ENCODE data around the gene TEX19. TPM values are rescaled to one million over a fixed set of nuclear protein-coding genes. Genes with fewer than 3 reads are reported as not detected.

The TEX19 gene
- total and polyA plus RNA-seq, 9 of the 15 experiments (the other 6 are each of a cell fraction or from before 2014, with no cell fraction given), result 0.10 to 4.9 (median 1.9) TPM

DNA sequence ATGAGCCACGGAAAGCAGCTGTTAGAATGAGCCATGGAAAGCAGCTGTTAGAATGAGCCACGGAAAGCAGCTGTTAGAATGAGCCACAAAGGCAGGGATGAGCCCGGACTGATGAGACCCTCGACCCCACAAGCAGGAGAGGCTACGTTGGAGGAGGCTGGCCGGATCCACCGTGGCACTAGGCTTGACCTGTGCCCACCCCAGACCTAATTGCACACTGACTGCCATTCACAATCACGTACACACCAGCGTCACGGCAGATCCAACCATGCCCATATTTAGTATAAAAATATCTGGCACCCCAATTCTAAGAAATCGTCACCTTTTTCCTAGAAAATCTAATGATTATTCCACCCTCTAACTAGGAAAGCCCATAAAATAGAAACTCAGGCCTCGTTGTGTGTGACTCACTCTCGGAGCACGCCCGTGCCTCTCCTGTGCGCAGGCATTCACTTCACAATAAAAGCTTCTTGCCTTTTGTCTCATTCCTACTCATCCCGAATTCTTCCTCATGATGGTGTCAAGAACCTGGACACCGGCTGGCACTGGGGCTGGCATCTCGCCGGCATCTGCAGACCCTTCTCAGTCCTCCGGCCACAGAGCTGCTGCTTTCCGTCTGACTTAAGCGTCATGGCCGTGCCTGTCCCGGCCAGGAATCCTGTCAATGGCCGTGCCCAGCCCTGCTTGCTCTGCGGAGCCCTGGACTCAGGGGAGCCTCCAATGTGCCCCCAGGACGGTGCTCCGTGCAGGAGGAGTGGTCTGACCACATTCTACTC is 20.0 kb upstream of the TEX19 start (continued):
- 0 out of 2 replicates have a peak, but pooled peaks have one; percentile 37 for TF ChIP-seq ELF4 (CRISPR knock-in tag; IDR thresholded peaks at IDR 0.05)
- TF ChIP-seq, protein P1, sequence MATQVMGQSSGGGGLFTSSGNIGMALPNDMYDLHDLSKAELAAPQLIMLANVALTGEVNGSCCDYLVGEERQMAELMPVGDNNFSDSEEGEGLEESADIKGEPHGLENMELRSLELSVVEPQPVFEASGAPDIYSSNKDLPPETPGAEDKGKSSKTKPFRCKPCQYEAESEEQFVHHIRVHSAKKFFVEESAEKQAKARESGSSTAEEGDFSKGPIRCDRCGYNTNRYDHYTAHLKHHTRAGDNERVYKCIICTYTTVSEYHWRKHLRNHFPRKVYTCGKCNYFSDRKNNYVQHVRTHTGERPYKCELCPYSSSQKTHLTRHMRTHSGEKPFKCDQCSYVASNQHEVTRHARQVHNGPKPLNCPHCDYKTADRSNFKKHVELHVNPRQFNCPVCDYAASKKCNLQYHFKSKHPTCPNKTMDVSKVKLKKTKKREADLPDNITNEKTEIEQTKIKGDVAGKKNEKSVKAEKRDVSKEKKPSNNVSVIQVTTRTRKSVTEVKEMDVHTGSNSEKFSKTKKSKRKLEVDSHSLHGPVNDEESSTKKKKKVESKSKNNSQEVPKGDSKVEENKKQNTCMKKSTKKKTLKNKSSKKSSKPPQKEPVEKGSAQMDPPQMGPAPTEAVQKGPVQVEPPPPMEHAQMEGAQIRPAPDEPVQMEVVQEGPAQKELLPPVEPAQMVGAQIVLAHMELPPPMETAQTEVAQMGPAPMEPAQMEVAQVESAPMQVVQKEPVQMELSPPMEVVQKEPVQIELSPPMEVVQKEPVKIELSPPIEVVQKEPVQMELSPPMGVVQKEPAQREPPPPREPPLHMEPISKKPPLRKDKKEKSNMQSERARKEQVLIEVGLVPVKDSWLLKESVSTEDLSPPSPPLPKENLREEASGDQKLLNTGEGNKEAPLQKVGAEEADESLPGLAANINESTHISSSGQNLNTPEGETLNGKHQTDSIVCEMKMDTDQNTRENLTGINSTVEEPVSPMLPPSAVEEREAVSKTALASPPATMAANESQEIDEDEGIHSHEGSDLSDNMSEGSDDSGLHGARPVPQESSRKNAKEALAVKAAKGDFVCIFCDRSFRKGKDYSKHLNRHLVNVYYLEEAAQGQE (IDR thresholded peaks at IDR 0.05; ENCODE audit: borderline replicate concordance), result no peak; the same call in 1 of the 2 replicates
- TF ChIP-seq, protein P1 (CRISPR knock-in tag; IDR thresholded peaks at IDR 0.05; ENCODE audit: low read depth), result peak; percentile 36; the same call in 1 of the 2 replicates
- peak in 1 of 2 experiments; percentile 22; a peak in 2 of 4 replicates for TF ChIP-seq HDAC1 (IDR thresholded peaks at IDR 0.05)
- peak; percentile 78; the same call in 1 of the 2 replicates for TF ChIP-seq TOE1 (IDR thresholded peaks at IDR 0.05; ENCODE audit: borderline replicate concordance)
- no peak for TF ChIP-seq TOE1 (CRISPR knock-in tag; IDR thresholded peaks at IDR 0.05; ENCODE audit: borderline replicate concordance, low read depth)
- TF ChIP-seq ZNF23 (CRISPR knock-in tag; IDR thresholded peaks at IDR 0.05), result no peak
- 0 out of 2 replicates have a peak, but pooled peaks have one; percentile 16 for TF ChIP-seq MTA1 (IDR thresholded peaks at IDR 0.05; ENCODE audit: borderline replicate concordance)
- TF ChIP-seq ARID2 (IDR thresholded peaks at IDR 0.05), result no peak
- TF ChIP-seq FOXP1 (CRISPR knock-in tag; IDR thresholded peaks at IDR 0.05), result no peak
- TF ChIP-seq TAF9B (IDR thresholded peaks at IDR 0.05; ENCODE audit: partially characterized antibody), result peak; percentile 70
- peak; percentile 71 for TF ChIP-seq ARID1B (IDR thresholded peaks at IDR 0.05)
- TF ChIP-seq GABPA (tag; conservative IDR thresholded peaks at IDR 0.05; ENCODE audit: low read depth), result 0 out of 2 replicates have a peak, but pooled peaks have one; percentile 35
- TF ChIP-seq, protein P2, sequence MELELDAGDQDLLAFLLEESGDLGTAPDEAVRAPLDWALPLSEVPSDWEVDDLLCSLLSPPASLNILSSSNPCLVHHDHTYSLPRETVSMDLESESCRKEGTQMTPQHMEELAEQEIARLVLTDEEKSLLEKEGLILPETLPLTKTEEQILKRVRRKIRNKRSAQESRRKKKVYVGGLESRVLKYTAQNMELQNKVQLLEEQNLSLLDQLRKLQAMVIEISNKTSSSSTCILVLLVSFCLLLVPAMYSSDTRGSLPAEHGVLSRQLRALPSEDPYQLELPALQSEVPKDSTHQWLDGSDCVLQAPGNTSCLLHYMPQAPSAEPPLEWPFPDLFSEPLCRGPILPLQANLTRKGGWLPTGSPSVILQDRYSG (tag; conservative IDR thresholded peaks at IDR 0.05; ENCODE audit: low read depth), result peak; percentile 52; the same call in 1 of the 2 replicates
- TF ChIP-seq TFAM (CRISPR knock-in tag; conservative IDR thresholded peaks at IDR 0.05), result no peak
- peak; percentile 41 for TF ChIP-seq BRD9 (IDR thresholded peaks at IDR 0.05; ENCODE audit: low read depth, partially characterized antibody)
- TF ChIP-seq HDAC2 (IDR thresholded peaks at IDR 0.05), result peak; percentile 62; the same call in 1 of the 2 replicates
- peak; percentile 23; the same call in 1 of the 2 replicates for TF ChIP-seq CBFA2T3 (IDR thresholded peaks at IDR 0.05)
- peak; percentile 99 for TF ChIP-seq FOSL1 (tag; conservative IDR thresholded peaks at IDR 0.05)
